NOMO-1 (cell line): ENCODE results near the gene DUSP22.
"Not testable (repeated sequence)": the region's sequence is repeated elsewhere in the genome, so short reads cannot be mapped to it uniquely, and the experiment has no call there.

ENCODE experiments used
- DNase-seq, 2 experiments: peaks; one replicate each; lab custom pipeline; 2025; ENCODE audit not compliant: unreplicated experiment in 2 of 2; lab: John Stamatoyannopoulos, UW

The DUSP22 gene

GRCh38 chr6:361411-362132 lies 69.3 kb downstream of the DUSP22 start:
- no peak for DNase-seq

DNA sequence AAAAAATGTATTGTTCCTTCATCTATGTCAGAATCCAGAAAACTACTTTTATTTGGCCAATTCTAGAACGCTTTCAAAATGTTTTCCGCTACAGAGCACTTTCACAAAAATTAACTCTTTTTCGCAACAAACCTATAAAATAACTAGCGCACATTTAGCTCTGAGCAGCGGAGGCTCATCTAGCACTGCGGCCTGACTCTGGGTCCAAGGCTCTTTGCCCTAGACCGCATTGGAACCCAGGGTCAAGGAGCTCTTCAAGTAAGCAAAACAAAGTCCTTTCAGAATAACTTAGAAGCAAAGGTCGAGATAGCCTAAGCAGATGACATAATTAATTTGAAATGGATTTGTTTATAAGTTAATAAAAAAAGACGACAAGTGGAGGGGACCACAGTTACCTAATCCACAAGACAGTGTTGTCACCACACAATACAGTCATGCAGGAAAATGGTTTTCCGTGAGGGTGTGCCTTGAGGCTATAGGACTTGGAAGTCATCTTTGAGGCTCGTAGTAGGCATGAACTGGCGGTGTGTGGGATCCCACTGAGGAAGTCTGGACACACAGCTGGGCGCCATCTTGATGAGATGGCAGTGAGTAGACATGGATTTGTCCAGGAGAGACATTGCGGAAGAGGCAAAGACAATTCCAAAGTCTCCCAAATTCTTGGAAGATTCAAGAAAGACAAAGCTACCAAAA lies 70.1 kb downstream of the DUSP22 start:
- DNase-seq, result no peak

GRCh38 chr6:362924-363249 lies 70.6 kb downstream of the DUSP22 start:
- DNase-seq, result no peak

DNA sequence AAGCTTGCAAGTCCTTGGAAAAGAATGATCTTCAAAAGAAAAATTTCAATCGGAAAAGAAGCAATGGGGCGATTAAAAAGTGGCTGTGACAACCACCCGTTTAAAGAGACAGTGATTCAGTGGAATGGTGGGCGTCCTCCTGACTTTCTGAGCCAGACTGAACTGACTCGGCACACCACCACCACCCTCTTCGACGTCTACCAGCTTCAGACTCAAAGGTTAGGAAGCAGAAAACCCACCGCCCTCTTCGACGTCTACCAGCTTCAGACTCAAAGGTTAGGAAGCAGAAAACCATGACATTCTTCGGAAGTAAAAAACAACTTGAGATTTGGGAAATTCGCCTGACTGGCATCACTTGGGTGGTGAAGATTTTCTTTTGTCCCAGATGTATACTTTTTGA lies 71.0 kb downstream of the DUSP22 start:
- no peak for DNase-seq

- no peak for DNase-seq
These were observed 71.6 kb downstream of the DUSP22 start for GRCh38 chr6:363909-364308.

DNA sequence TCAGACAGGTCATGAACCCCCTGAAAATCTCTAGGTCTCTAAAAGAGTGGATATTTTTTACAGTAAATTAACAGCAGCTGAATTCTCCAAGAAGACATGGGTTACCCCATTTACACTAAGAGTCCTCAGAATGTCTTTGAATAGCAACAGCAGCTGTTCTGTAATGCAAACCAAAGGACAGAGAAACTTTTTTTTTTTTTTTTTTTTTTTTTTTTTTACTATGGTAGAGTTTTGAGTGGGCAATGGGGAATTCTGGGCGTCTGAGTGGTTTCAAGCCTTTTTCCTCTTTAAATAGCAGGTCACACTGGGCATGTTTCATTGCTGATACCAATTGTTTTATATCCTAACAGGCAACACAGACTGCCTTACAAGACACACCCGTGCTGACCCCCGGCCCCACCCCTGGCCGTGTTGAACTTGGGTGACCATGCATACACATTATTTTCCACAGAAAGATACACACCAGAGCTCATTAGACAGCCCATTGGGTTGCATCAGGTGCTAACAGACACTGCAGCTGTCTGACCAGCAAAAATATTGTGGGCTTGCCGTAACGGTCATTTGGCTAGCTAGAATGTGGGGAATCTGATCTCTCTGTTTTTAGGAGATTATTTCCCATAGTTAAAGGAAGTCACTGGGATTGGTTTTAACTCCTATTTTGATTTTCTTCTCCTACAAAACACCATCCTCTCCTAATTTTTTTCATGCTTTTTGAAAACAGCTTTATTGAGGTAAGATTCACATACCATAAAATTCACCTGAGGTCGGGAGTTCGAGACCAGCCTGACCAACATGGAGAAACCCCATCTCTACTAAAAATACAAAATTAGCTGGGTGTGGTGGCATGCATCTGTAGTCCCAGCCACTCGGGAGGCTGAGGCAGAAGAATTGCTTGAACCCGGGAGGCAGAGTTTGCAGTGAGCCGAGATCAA lies 72.6 kb downstream of the DUSP22 start:
- no peak for DNase-seq

DNA sequence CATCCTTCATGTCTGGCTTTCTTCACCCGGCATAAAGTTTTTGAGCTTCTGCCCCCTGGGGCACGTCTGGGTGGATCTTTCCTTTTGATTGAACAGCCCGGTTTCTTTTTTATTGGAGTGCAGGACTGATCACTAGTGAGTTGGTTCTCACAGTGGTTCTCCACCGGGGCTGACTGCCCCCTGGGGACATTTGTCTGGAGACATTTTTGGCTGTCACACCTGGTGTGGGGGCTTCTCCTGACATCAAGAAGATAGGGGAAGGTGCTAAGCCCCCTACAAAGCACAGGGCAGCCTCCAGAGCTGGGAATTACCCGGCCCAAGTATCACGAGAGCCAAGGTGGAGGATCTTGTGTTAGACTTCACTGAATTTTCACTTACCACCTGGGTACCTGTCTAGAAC lies 73.5 kb downstream of the DUSP22 start:
- DNase-seq, result no peak

GRCh38 chr6:366389-367297 lies 74.4 kb downstream of the DUSP22 start:
- no peak for DNase-seq

DNA sequence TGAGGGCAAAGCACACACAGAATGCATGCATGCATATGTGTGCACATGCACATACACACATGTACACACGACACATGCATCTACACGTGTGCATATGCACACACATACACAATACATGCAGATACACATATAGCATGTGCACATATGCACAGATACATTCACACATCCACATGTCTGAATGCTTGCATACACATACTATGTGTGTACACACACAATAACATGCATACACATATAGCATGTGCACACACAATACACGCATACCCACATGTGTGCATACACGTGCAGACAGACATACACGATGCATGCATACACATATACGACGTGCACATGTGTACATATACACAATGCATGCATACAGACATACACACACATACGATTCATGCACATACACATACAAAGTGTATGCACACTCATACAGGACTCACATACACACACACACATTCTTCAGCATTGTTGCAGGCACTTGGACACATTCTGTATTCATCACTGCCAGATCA lies 75.1 kb downstream of the DUSP22 start:
- no peak for DNase-seq

DNA sequence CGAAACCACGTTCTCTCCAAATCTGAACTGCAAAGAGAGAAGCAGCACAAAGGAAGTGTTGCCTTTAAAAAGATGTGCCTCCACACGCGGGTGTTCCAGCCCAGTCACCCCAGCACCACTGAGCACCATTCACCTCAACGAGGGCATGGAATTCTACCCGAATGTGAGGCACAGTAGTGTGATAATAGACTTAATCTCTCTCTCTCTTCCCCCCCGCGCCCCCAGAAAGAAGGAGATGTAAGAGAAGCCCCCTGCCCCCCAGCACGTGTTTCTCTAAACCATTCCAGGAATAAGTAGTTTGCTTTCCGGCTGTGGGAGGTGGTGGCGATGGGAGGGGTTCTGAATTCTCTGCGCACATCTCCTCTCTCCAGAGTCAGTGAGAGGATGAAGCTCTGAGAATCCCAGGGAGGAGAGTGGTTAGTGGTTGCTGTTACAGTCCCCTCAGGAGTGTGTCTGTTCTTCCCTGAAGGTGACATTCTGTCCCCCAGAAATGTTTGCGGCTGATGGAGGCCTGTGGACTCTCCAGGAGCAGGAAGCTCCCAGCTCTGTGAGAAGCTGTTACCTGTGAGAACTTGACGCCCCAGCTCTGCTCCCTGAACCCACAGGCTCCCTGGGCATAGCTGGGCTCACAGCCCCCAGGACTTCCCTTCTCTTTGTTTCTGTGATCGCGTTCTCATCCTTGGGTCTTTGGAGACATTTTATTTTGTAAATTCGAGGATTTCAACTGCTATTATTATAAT lies 75.8 kb downstream of the DUSP22 start:
- DNase-seq, result no peak

GRCh38 chr6:369559-370431 lies 77.5 kb downstream of the DUSP22 start:
- DNase-seq, result no peak

DNA sequence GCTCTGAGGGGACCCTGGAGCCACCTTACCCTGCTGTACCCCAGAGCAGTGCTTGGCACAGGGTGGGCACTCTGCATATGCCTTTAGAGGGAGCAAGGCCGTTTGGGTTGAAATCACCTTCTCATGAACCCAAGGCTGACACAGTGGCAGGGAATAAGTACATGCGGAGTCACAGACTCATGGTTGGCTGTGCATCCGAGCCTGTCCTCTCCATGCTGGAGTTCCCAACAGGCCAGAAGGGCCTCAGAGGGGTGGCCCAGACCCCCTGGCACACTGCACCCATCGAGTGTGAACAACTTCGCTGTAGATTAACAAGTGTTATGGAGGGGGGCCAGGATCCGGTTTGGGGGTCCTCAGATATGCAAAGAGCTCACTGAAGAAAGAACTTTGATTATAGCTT lies 78.3 kb downstream of the DUSP22 start:
- no peak for DNase-seq

DNA sequence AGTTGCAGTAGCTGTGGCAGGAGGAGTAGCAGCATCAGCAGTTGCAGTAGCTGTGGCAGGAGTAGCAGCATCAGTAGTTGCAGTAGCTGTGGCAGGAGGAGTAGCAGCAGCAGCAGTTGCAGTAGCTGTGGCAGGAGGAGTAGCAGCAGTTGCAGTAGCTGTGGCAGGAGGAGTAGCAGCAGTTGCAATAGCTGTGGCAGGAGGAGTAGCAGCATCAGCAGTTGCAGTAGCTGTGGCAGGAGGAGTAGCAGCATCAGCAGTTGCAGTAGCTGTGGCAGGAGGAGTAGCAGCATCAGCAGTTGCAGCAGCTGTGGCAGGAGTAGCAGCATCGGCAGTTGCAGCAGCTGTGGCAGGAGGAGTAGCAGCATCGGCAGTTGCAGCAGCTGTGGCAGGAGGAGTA lies 79.6 kb downstream of the DUSP22 start:
- DNase-seq, result not testable (repeated sequence)

DNA sequence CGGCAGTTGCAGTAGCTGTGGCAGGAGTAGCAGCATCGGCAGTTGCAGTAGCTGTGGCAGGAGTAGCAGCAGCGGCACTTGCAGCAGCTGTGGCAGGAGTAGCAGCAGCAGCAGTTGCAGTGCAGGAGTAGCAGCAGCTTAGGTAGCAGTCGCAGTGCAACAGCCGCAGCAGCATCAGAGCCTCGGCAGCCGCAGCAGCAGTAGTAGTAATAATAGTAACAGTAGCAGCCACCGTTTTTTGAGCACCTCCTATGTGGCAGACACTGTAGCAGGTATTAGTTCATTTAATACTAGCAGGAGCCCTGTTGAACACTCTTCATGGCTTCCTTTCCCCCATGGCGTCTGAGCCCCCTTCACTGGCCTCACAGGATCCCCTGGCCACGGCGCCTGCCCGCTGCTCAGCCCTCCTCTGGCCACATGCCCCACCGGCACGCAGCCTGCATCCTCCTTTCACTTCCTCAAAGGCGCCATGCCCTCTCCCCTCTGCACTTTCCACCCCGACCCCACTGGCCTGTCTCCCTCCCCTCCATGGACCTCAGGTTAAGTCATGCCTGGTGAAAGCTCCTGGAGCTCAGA lies 80.1 kb downstream of the DUSP22 start:
- DNase-seq, result no peak

DNA sequence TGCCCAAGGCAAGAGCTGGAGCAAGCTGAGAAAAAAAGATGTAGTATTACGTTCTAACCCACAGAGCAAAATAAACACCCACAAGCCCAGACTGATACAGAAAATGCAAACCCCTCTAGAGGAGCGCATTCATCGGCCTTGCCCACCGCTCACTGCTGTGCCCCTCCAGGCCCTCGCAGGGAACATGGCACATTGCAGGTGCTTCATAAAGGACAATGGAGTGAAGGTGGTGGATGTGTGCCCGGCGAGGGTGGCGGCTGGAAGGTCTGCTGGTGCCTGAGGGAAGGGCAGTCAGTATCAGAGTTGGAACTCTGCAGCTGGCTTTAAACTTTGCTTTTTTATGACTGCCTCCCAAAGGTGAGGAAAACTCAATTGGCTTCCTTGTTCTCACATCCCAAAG lies 80.7 kb downstream of the DUSP22 start:
- DNase-seq, result no peak

DNA sequence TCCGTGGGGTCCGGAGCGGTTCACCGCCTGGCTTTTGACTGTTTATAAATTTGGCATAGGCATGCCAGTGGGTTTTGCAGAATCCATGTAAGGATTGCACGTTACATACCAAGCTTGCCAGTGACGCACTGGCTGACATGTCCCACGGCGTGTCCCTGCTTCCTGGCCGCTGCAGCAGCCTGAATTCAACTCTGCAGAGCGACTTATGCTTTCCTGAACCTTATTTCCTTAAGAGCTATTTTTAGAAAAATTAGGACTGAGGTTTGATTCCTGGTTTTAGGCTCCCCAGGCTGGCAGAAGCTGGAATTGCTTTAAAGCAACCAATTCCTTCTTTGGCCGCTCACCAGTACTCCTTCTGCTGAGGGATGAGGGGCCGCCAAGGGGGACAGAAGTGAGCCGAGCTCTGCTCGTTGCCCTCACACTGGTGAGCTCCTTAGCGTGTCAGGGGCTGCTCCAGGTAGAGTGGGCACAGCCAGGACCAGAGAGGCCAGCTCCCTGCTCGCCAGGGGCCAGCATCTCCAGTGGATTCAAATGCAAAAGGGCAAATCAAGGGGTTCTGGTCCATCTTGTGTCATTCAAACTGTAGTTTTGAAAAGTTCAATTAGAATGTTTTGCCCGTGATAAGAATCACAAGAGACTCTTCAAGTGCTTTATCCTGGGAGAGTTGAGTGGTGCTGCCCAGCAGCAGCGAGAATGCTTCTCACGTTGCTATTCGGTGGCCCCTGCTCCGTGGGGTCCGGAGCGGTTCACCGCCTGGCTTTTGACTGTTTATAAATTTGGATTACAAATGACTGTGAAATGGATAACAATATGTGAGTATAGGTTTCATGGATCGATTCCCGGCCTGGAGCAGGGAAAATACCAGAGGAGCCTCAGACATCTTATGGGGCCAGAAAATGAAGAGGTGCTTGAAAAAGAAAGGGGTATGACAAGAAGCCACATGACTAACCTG lies 81.8 kb downstream of the DUSP22 start:
- DNase-seq, result no peak

DNA sequence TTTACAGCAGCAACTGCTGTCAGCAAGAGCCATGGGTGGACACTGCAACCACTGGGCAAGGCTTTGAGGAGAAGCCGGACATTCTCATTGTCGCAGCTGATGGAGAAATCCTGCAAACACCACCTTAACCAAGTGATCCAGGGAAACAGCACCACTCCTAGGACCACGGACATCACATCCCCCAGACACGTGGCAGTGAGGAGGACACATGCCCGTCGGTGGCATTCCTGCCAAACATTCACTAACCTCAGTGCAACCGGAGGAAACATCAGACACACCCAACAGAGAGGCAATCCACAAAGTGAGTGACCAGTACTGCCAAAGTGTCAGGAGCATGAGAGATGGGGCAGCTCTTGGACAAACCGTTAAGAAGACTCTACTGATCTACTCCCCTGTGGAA lies 82.7 kb downstream of the DUSP22 start:
- no peak for DNase-seq
